ENCODE data around the gene NAXD.

- no peak for TF ChIP-seq CTCF (IDR thresholded peaks at IDR 0.05)
- TF ChIP-seq POLR2A (IDR thresholded peaks at IDR 0.05): no peak
- no peak for TF ChIP-seq EP300 (IDR thresholded peaks at IDR 0.05)
- TF ChIP-seq POLR2AphosphoS5 (IDR thresholded peaks at IDR 0.05): no peak
These were observed 25.5 kb upstream of the NAXD start for GRCh38 chr13:110589793-110590390.

All from upper lobe of left lung (tissue), 4 donors.